ENCODE measurements around the gene PSMF1. TPM values are rescaled to one million over a fixed set of nuclear protein-coding genes. Genes with fewer than 3 reads are reported as not detected.

Gene PSMF1
- total RNA-seq, 1 donor from 2014 or later = 124 TPM

DNA sequence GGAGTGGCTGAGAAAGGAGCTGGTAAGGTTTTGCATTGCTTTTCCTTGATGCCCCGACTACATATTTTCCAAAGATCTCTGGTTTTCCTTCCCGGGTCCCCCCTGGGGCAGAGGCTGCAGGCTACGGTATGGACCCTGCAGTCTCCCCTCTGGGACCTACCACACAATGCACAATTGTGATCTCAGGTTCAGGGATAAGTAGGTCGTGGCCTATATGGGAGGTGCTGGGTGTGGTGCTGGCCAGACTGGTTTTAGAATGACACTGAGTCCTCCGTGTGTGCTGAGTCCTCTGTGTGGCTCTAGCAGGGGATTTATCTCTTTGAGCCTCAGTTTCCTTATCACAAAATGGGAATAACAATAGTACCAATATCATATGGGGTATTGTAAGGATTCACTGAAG lies 85.2 kb downstream of the PSMF1 start:
- Histone ChIP-seq H3K27ac (replicated peaks) (peak overlapping the region; percentile 69), H3K9me3 (replicated peaks) (no peaks in the 10 kb centered on the region), H3K4me3 (no peak overlapping the region), H3K27me3 (ENCODE audit: low read depth) (no peaks in the 10 kb centered on the region), H3K4me1 (peaks cover 17% of the 10 kb centered on the region), H3K36me3 (no peaks in the 10 kb centered on the region)
- no peak for DNase-seq
- TF ChIP-seq, protein P1, sequence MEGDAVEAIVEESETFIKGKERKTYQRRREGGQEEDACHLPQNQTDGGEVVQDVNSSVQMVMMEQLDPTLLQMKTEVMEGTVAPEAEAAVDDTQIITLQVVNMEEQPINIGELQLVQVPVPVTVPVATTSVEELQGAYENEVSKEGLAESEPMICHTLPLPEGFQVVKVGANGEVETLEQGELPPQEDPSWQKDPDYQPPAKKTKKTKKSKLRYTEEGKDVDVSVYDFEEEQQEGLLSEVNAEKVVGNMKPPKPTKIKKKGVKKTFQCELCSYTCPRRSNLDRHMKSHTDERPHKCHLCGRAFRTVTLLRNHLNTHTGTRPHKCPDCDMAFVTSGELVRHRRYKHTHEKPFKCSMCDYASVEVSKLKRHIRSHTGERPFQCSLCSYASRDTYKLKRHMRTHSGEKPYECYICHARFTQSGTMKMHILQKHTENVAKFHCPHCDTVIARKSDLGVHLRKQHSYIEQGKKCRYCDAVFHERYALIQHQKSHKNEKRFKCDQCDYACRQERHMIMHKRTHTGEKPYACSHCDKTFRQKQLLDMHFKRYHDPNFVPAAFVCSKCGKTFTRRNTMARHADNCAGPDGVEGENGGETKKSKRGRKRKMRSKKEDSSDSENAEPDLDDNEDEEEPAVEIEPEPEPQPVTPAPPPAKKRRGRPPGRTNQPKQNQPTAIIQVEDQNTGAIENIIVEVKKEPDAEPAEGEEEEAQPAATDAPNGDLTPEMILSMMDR (IDR thresholded peaks at IDR 0.05; ENCODE audit: borderline replicate concordance) = no peak
- intact Hi-C loops (cut with micrococcal nuclease) = no loop called here

DNA sequence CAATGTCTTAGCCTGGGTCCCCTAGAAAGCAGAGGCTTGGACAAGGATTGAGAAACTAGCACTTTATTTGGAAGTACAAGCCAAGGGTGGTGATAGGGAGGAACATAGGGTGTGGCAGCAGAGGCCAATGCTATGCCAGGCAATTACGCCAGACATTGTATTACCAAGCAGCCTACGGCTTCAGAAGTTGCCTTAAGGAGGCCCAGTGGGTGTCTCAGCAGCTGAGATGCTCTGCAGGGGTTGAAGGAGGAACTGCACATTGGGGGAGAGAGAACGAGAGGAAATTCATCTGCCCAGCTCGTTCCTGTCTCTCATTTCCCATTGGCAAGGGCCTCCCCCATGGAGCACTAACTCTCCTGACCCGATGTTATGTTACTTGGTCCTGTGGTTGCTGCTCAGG lies 85.7 kb downstream of the PSMF1 start:
- H3K4me1 ChIP-seq = peaks cover 17% of the 10 kb centered on the region
- H3K9me3 ChIP-seq (replicated peaks) = no peaks in the 10 kb centered on the region
- H3K27me3 ChIP-seq (ENCODE audit: low read depth) = no peaks in the 10 kb centered on the region
- TF ChIP-seq, protein P1 (IDR thresholded peaks at IDR 0.05; ENCODE audit: borderline replicate concordance) = no peak
- H3K4me3 ChIP-seq = no peak overlapping the region
- H3K36me3 ChIP-seq = no peaks in the 10 kb centered on the region
- no peak for DNase-seq
- intact Hi-C loops (cut with micrococcal nuclease) = no loop called here
- H3K27ac ChIP-seq (replicated peaks) = peak overlapping the region; percentile 69

DNA sequence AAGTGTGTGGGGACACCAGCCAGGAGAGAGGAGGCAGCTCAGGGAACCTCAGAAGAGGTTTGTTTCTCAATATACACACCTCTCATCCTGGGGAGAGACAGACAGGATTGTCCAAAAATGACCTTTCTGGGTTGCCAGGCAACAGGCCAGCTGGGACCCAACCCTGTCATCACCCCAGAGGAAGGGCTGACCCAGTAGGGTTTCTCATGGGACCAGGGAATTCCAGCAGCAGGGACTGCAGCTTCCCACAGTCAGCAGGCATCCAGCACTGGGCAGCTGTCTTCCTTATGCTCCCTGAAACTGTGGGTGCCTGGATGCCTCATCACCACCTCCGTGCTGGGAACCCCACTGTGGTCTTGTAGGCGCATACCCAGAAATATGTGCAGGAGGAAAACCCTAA lies 86.2 kb downstream of the PSMF1 start:
- TF ChIP-seq, protein P1 (IDR thresholded peaks at IDR 0.05; ENCODE audit: borderline replicate concordance) = no peak
- H3K4me3 ChIP-seq = no peak overlapping the region
- intact Hi-C loops (cut with micrococcal nuclease) = no loop called here
- H3K36me3 ChIP-seq = no peaks in the 10 kb centered on the region
- H3K27me3 ChIP-seq (ENCODE audit: low read depth) = peaks cover 2% of the 10 kb centered on the region
- H3K27ac ChIP-seq (replicated peaks) = peak overlapping the region; percentile 69
- peaks cover 17% of the 10 kb centered on the region for H3K4me1 ChIP-seq
- no peaks in the 10 kb centered on the region for H3K9me3 ChIP-seq (replicated peaks)
- peak; percentile 38 for DNase-seq

DNA sequence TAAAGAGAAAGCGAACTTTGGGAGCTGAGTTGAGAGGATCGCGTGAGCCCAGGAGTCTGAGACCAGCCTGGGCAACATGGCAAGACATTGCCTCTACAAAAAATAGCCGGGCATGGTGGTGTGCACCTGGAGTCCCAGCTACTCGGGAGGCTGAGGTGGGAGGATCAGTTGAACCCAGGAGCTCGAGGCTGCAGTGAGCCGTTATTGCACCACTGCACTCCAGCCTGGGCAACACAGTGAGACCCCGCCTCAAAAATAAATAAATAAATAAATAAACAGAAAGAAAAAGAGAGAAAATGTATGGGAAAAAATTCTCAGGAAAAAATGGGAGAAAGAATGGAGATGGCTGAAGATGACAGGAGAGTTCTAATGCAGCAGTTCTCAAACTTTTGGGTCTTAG lies 87.4 kb downstream of the PSMF1 start:
- H3K36me3 ChIP-seq = no peaks in the 10 kb centered on the region
- H3K27ac ChIP-seq (replicated peaks) = peak overlapping the region; percentile 69
- peaks cover 17% of the 10 kb centered on the region for H3K4me1 ChIP-seq
- H3K4me3 ChIP-seq = no peak overlapping the region
- H3K27me3 ChIP-seq (ENCODE audit: low read depth) = peaks cover 9% of the 10 kb centered on the region
- DNase-seq = no peak
- TF ChIP-seq, protein P1 (IDR thresholded peaks at IDR 0.05; ENCODE audit: borderline replicate concordance) = no peak
- intact Hi-C loops (cut with micrococcal nuclease) = no loop called here
- H3K9me3 ChIP-seq (replicated peaks) = no peaks in the 10 kb centered on the region

DNA sequence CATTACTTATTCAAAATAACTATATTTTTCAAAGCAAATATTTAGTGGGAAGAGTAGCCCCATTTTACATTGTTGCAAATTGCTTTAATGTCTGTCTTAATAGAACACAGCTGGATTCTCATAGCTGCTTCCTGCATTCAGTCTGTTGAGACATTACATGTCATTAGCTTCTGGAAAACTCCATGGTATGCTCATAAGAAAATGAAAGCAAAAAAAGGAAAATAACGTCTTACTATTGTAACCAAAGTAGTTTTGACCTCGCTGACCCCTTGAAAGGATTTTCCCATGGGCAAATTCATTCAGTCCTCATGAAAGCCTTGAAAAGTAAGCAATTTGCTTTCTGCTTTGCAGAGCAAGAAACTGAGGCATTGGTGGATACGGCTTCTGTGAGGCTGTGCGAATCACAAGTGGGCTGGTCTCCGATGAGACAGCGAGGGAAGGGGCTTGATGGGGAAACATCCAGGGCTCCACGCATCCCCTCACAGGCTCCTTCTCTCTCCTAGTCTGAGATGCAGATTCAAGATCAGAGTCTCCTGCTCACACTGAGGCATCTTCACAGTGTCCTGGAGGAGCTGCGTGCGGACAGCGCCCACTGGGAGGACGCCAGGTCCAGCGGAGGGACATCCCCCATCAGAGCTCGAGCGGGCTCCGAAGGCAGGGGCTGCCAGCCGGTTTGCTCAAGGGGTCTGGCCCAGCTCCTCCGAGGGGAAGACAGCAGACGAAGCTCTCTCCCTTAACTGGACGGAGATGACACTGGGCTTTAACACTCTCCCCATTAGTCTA lies 88.2 kb downstream of the PSMF1 start:
- Histone ChIP-seq H3K27me3 (ENCODE audit: low read depth) (peaks cover 13% of the 10 kb centered on the region), H3K4me3 (peak overlapping the region; percentile 11), H3K4me1 (peaks cover 17% of the 10 kb centered on the region), H3K27ac (replicated peaks) (peak overlapping the region; percentile 69), H3K36me3 (no peaks in the 10 kb centered on the region), H3K9me3 (replicated peaks) (no peaks in the 10 kb centered on the region)
- DNase-seq = no peak
- intact Hi-C loops (cut with micrococcal nuclease) = no loop called here
- TF ChIP-seq, protein P1 (IDR thresholded peaks at IDR 0.05; ENCODE audit: borderline replicate concordance) = no peak
